Measurements from ENCODE around the gene NMNAT2.
"Not testable (repeated sequence)": the region's sequence is repeated elsewhere in the genome, so short reads cannot be mapped to it uniquely, and the experiment has no call there.

Gene NMNAT2

DNA sequence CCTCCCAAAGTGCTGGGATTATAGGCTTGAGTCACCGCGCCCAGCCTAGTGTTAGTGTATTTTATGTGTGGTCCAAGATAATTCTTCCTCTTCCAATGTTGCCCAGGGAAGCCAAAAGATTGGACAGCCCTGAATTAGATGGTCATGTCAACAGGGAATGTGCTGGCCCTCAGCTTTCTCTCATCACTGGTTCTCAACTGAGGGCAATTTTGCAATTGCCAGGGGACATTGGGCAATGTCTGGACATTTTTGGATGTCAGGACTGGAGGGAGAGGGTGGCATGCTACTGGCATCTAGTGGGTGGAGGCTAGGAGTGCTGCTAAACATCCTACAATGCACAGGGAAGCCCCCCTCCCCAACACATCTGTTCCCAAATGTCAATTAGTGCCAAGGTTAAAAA, 137.1 kb downstream of the NMNAT2 start:
- Mint-ChIP-seq H3K36me3 (ENCODE audit: insufficient read depth) (no peaks in the 10 kb centered on the region), H3K4me3 (no peak overlapping the region), H3K27ac (no peak overlapping the region), H3K27me3 (peaks cover 26 to 45% of the 10 kb centered on the region in 2 donors), H3K9me3 (no peaks in the 10 kb centered on the region), H3K4me1 (ENCODE audit: low read depth in 2 of 2) (peaks cover 3 to 4% of the 10 kb centered on the region in 2 donors)
- DNase-seq: no peak
- ATAC-seq (replicated peaks): no peak

DNA sequence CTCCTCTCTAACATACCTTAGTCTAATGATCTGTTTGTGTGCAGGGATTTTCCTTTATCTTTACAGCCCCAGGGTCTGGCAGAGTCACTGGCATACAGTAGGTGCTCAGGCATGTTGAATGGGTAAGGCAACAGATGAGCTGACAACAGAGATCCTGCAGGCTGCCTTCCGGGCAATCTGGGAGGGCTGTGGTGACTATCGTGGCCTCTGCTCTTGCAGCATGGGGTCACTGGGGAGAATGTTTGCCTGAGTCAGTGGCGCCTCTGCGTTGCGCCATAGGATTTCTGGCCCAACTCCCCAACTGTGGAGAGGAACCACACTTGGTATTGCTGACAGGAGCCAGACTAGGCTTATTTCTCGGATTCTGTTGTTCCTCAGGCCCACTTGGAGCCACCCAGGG, 138.3 kb downstream of the NMNAT2 start:
- H3K4me3 Mint-ChIP-seq: no peak overlapping the region
- peaks cover 21 to 43% of the 10 kb centered on the region in 2 donors for H3K27me3 Mint-ChIP-seq
- H3K27ac Mint-ChIP-seq: no peak overlapping the region
- no peak for DNase-seq
- no peaks in the 10 kb centered on the region for H3K9me3 Mint-ChIP-seq
- H3K36me3 Mint-ChIP-seq (ENCODE audit: insufficient read depth): no peaks in the 10 kb centered on the region
- H3K4me1 Mint-ChIP-seq (ENCODE audit: low read depth in 2 of 2): peaks cover 3 to 4% of the 10 kb centered on the region in 2 donors
- no peak for ATAC-seq (replicated peaks)

DNA sequence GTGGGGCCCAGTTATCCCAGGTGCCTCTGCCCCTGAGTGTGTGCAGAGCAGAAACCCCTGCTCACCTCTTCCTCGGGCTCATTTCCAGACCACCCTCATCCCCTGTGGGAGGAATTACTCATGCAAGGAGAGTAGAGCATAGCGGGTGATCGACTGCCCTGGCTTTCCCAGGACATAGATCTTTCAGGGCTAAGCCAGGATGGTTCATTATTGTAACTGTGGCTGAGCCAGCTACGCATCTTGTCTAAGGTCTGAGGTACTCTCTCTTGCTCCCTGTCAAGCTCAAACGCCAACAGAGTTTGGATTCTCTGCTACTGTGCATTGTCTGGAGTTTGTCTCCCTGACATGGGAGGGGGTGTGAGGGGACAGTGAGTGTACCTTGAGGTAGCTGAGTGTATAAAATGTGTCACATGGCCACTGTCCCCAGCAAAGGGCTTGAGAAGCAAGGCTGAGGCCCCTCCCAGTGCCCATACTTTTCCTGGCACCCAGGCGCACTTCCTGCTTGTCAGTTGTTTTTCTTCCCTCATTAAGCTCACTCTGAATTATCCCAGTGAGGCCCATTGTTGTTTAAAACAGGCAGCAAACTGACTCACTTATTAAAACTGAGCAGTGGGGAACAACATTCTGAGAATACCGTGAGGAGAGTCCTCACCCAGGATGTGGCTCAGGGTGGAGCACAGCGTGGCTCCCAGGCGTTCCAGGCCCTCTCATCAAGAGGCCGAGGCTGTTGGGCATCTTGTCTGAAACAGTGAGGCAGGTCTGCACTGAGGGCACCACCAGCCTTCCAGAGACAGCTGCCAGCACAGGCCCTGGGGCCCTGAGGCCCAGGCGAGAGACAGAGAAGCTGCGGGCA, 139.2 kb downstream of the NMNAT2 start:
- H3K27ac Mint-ChIP-seq: no peak overlapping the region

DNA sequence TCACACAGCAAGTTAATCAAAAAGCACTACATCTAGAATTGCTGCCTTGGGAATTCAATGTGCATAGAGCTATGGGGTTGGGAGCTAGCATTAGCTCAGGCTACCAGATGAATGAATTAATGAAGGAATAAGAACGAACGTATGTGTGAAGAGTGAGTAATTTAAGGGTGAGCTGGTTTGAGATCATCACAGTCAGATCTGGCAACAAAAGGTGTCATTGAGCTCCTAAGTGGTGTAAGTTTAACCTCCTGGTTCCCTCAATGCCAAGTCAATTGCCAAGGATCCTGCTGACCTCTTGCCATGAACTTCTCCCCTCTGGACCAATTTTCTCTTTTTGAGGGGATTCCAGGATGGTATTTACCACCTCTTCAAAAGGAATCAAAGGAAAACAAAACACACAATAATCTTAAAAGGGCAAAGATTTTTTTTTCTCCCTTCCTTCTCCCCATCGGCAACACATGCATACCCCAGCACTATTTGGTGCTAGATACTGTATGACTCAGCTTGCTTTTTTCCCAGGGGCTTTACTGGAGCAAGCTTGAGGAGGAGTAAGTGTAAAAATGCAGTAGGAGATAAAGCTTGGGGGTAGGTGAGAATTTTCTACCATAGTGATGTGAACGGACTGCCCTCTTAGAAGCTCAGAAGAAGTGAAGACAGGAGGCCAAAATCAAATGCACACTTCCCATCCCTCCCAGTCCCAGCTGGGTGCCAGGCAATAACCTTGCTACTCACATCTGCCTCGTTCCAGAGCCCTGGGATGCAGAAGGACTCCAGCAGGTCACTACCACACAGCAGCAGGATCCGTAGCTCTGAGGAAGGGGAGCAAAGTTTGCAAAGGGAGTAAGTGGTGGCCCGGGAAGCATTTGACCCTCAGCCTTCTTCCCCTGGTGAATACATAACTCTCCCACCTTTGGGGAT, 140.1 kb downstream of the NMNAT2 start:
- Mint-ChIP-seq H3K4me3 (no peak overlapping the region), H3K36me3 (ENCODE audit: insufficient read depth) (no peaks in the 10 kb centered on the region), H3K27me3 (peaks cover 16 to 36% of the 10 kb centered on the region in 2 donors), H3K4me1 (ENCODE audit: low read depth in 2 of 2) (peaks cover 3 to 4% of the 10 kb centered on the region in 2 donors), H3K9me3 (no peaks in the 10 kb centered on the region), H3K27ac (no peak overlapping the region)
- no peak for DNase-seq
- no peak for ATAC-seq (replicated peaks)

More for the DNA sequence above, 139.2 kb downstream of the NMNAT2 start:
- no peak overlapping the region for H3K4me3 Mint-ChIP-seq
- no peaks in the 10 kb centered on the region for H3K36me3 Mint-ChIP-seq (ENCODE audit: insufficient read depth)
- ATAC-seq (replicated peaks): no peak
- no peak for DNase-seq
- peaks cover 15 to 42% of the 10 kb centered on the region in 2 donors for H3K27me3 Mint-ChIP-seq
- H3K4me1 Mint-ChIP-seq (ENCODE audit: low read depth in 2 of 2): peaks cover 3 to 4% of the 10 kb centered on the region in 2 donors
- H3K9me3 Mint-ChIP-seq: no peaks in the 10 kb centered on the region

DNA sequence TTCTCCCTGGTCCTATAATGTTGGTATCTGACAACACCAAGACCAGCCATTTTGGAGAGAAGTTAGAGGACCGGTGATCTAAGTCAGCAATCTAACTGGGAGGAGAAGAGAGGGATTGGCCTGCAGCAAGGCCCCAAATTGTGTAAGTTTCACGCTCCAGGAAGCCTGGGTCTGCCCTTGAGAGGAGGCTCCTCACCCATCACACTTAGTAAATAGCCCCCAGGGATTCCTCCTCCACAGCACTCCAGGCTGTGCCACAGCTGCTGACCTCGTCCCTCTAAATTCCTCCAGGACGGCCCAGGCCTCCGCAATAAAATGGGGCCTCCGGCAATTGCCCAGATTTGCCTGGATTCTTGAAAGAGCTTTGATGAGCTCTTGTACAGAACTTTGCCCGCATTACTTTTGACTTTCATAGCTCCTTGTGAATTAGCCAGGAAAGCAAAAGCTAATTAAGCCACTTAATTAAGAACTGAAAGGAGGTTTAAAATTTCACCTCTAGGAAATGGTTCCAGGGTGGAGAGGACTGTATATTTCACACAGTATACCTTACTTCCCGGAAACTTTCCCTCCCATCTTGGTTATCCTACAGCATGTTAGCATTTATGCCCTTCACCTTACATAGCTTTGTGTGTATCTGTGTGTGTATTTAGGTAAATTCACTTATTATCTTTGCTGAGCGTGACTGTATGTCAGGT, 141.6 kb downstream of the NMNAT2 start:
- DNase-seq: no peak
- ATAC-seq (replicated peaks): no peak
- Mint-ChIP-seq H3K36me3 (ENCODE audit: insufficient read depth) (no peaks in the 10 kb centered on the region), H3K4me3 (no peak overlapping the region), H3K4me1 (ENCODE audit: low read depth in 2 of 2) (peaks cover 3% of the 10 kb centered on the region in 2 donors), H3K27ac (no peak overlapping the region), H3K9me3 (no peaks in the 10 kb centered on the region), H3K27me3 (peaks cover 13 to 20% of the 10 kb centered on the region in 2 donors)

DNA sequence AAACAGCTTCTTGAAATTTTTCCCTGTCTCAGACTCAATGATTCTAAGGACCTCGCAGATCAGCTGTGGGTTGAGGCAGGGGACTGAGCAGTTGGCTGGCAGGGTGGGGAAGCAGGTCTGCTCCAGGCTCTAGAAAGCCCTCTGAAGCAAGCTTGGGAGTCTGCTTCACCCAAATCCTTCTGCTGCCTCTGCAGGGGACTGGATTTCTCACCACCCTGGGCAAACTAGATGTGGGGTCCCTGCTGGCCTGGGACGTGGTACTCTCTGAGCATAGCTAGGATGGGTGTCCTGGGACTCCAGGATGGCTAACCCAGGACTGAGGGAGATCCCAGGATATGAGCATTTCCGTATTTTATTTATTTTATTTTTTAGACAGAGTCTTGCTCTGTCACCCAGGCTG, 142.9 kb downstream of the NMNAT2 start:
- ATAC-seq (replicated peaks) (no peak), DNase-seq (no peak)
- H3K36me3 Mint-ChIP-seq (ENCODE audit: insufficient read depth): no peaks in the 10 kb centered on the region
- peaks cover 2 to 3% of the 10 kb centered on the region in 2 donors for H3K4me1 Mint-ChIP-seq (ENCODE audit: low read depth in 2 of 2)
- H3K27me3 Mint-ChIP-seq: peaks cover 15 to 19% of the 10 kb centered on the region in 2 donors
- H3K4me3 Mint-ChIP-seq: no peak overlapping the region
- no peaks in the 10 kb centered on the region for H3K9me3 Mint-ChIP-seq
- H3K27ac Mint-ChIP-seq: no peak overlapping the region

DNA sequence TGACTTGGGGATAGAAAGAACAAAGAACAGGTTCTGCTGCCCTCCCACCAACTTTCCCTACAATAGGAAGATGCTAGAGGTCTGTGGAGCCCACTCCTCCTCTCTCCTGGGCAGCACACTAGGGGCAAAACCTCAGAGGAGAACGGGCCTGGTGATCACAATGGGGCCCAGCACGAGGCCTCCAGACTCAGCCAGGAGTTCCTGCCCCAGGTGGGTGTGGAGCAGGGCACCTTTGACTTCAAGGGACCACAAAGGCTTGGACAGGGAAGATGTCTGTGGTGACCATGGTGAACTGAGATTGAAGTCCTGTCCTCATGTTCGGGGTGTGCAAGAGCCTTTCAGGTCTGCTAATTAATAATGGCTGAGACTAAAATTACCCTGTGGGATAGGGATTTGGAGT, 143.3 kb downstream of the NMNAT2 start:
- H3K9me3 Mint-ChIP-seq: no peaks in the 10 kb centered on the region
- DNase-seq (no peak), ATAC-seq (replicated peaks) (no peak)
- H3K4me3 Mint-ChIP-seq: no peak overlapping the region
- no peaks in the 10 kb centered on the region for H3K36me3 Mint-ChIP-seq (ENCODE audit: insufficient read depth)
- H3K27ac Mint-ChIP-seq: no peak overlapping the region
- peaks cover 15 to 19% of the 10 kb centered on the region in 2 donors for H3K27me3 Mint-ChIP-seq
- H3K4me1 Mint-ChIP-seq (ENCODE audit: low read depth in 2 of 2): peaks cover 2% of the 10 kb centered on the region in 2 donors

DNA sequence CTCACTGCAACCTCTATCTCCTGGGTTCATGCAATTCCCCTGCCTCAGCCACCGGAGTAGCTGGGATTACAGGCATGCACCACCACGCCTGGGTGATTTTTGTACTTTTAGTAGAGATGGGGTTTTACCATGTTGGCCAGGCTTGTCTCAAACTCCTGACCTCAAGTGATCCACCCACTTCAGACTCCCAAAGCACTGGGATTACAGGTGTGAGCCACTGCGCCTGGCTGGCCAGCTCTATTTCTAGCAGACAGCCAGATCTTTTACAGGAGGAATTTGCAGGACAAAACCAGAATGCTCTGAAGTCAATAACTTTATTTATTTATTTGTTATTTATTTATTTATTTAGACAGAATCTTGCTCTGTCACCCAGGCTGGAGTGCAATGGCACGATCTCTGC, 144.2 kb downstream of the NMNAT2 start:
- H3K27ac Mint-ChIP-seq; H3K9me3 Mint-ChIP-seq; ATAC-seq (replicated peaks); H3K4me3 Mint-ChIP-seq; DNase-seq; H3K36me3 Mint-ChIP-seq (ENCODE audit: insufficient read depth); H3K4me1 Mint-ChIP-seq (ENCODE audit: low read depth in 2 of 2): not testable (repeated sequence)
- peaks cover 15 to 19% of the 10 kb centered on the region in 2 donors for H3K27me3 Mint-ChIP-seq

DNA sequence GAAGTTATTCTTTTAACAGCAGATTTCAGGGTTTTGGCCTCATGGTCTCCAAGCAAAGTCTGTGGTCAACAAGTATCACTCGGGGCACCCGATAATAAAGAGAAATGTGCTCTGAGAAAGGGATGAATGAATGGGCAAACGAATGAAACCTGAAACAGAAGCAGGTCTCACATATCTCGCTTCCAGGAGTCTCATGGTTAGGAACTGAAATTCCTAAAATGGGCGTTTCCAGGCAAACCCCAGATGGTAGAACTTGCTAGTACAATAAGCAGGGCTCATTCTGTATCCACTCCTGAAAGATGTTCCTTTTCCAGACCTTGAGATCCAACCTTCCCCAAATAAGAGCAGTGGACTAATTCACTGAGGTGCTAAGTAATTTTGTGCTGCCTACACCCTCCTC, 144.9 kb downstream of the NMNAT2 start:
- Mint-ChIP-seq H3K4me3 (no peak overlapping the region), H3K4me1 (ENCODE audit: low read depth in 2 of 2) (no peaks in the 10 kb centered on the region), H3K27ac (no peak overlapping the region), H3K27me3 (peaks cover 17 to 21% of the 10 kb centered on the region in 2 donors), H3K9me3 (no peaks in the 10 kb centered on the region), H3K36me3 (ENCODE audit: insufficient read depth) (no peaks in the 10 kb centered on the region)
- ATAC-seq (replicated peaks) (no peak), DNase-seq (no peak)

DNA sequence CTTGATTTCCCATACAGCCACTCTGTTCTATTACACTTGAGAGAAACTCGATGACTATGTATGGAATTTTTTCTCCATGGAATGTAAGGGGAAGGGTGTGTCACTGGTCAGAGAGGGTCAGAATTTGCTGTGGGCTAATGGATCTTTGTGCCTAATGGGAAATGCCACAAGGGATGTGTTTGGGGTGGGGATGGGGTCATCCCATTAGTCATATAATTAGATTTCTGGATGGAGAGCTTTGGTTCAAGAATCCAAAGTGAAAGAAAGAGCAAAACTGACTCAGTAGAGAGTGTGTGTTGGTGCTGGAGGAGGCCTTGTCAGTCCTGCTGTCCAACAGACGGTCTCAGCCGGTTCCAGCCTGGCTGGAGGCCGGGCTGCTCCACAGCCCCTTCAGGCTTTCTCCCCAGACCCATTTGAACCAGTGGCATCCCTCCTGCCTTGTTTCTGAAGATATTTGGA, 145.8 kb downstream of the NMNAT2 start:
- Mint-ChIP-seq H3K36me3 (ENCODE audit: insufficient read depth) (no peaks in the 10 kb centered on the region), H3K9me3 (no peaks in the 10 kb centered on the region), H3K27ac (no peak overlapping the region), H3K4me1 (ENCODE audit: low read depth in 2 of 2) (no peaks in the 10 kb centered on the region), H3K27me3 (peaks cover 25 to 27% of the 10 kb centered on the region in 2 donors), H3K4me3 (no peak overlapping the region)
- no peak for ATAC-seq (replicated peaks)
- no peak for DNase-seq

DNA sequence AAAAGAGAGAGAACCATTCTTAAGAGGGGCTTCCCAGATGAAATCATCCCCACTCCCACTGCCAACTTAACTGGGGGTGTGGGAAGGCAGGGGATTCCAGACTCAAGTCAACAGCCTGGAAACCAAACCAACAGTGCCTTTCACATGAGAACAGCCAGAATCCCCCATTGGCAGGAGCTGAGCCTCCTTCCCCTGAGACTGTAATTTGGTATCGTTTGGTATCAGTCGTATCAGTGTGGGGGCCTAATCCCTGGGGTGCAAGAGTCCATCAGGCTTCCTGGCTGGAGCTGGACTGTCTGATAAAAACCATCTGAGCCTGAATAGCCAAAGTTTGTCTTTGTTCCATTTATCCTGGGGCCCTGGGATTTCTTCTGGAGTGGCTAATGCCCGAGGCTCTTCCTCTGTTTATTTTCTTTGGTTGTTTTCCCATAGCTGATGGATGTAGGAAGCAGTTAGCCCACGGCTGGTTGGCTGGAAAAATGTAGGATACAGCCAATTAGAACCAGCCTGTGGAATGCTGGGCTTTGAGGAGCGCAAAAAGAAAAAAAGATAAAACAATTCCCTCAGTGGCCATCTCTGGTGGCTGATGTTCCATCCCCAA, 147.5 kb downstream of the NMNAT2 start:
- H3K9me3 Mint-ChIP-seq: no peaks in the 10 kb centered on the region
- peaks cover 40 to 41% of the 10 kb centered on the region in 2 donors for H3K27me3 Mint-ChIP-seq
- DNase-seq (no peak), ATAC-seq (replicated peaks) (no peak)
- H3K27ac Mint-ChIP-seq: no peak overlapping the region
- H3K4me3 Mint-ChIP-seq: no peak overlapping the region
- no peaks in the 10 kb centered on the region for H3K4me1 Mint-ChIP-seq (ENCODE audit: low read depth in 2 of 2)
- H3K36me3 Mint-ChIP-seq (ENCODE audit: insufficient read depth): no peaks in the 10 kb centered on the region

DNA sequence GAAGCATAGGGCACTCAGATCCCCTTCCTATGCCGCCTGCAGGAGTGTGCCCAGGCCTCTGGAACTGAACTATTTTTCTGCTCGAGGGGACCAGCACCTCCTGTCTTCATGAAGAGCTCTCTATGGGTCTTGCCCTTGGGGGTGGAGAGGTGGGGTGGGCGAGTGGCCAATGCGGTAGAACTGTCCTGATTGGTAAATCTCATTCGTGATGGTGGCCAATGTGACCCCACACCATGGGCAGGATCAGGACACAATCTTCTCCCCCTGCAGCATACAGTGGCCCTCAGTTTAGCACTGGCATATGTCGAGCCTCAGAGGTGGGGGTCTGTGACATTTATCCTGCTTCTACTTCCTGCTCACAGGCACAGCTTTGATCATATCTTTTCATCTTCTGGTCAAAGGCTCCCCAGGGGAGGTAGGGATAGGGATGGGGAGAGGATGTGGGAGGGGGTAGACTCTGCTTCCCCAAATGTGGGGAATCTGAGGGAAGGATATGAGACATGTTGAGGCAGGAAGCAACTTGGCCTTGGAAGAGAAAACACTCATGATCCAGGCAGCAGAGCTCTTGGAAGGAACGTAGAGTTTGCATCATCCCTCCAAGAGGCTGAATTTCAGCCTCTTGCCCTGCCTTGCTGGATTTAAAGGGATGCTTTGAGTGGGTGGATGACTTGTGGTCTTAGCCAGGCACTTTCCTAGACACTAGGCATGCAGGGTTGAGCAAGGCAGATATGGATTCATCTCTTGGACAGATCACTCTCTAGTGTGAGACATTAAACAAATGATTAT, 150.3 kb downstream of the NMNAT2 start:
- Mint-ChIP-seq H3K27me3 (peaks cover 46 to 51% of the 10 kb centered on the region in 2 donors), H3K9me3 (no peaks in the 10 kb centered on the region), H3K4me3 (no peak overlapping the region), H3K4me1 (ENCODE audit: low read depth in 2 of 2) (no peaks in the 10 kb centered on the region), H3K27ac (no peak overlapping the region), H3K36me3 (ENCODE audit: insufficient read depth) (no peaks in the 10 kb centered on the region)
- ATAC-seq (replicated peaks) (no peak), DNase-seq (no peak)

Measured in effector memory CD8-positive, alpha-beta T cell (primary cell).